Measurements from ENCODE around the gene NLRC5.

NLRC5 gene

GRCh38 chr16:56988948-56989945 is at the start of gene NLRC5:
NLRC5 (plus strand) TSS chr16:56989557; CDS start chr16:57020713, 31,156 bp downstream.
- H3K9me3 ChIP-seq (ENCODE audit: insufficient read depth, low read length) = no peaks in the 10 kb centered on the region
- no peak for TF ChIP-seq CTCF (IDR thresholded peaks at IDR 0.05; ENCODE audit: insufficient read depth, low read length, poor library complexity, severe bottlenecking)
- peak within 1 kb of the TSS; percentile 76 for H2AFZ ChIP-seq (ENCODE audit: low read depth, low read length, severe bottlenecking)
- no peaks in the 10 kb centered on the region for H3K9me2 ChIP-seq (replicated peaks; ENCODE audit: insufficient read depth, low read length)
- H3K4me3 ChIP-seq (ENCODE audit: insufficient read depth, low read length, poor library complexity, severe bottlenecking) = peak within 1 kb of the TSS; percentile 50
- H3K27ac ChIP-seq (ENCODE audit: low read depth, low read length) = no peak within 1 kb of the TSS
- no peaks in the 10 kb centered on the region for H4K20me1 ChIP-seq (ENCODE audit: low read depth, low read length)
- H3K4me2 ChIP-seq (ENCODE audit: low read depth, low read length, poor library complexity, severe bottlenecking) = peak within 1 kb of the TSS; percentile 62
- no peaks in the 10 kb centered on the region for H3F3A ChIP-seq (ENCODE audit: insufficient read depth)
- H3K79me2 ChIP-seq (ENCODE audit: insufficient read depth, low read length) = no peaks in the 10 kb centered on the region
- H3K9ac ChIP-seq (ENCODE audit: low read length) = peak within 1 kb of the TSS; percentile 45
- H3K36me3 ChIP-seq (ENCODE audit: low read length) = no peaks in the 10 kb centered on the region
- H3K27me3 ChIP-seq (ENCODE audit: low read length) = no peaks in the 10 kb centered on the region

GRCh38 chr16:56939801-56940200 is 49.6 kb upstream of the NLRC5 start:
- 0 out of 2 replicates have a peak overlapping the region, but pooled peaks have one; percentile 29 for H3K9ac ChIP-seq (ENCODE audit: low read length)
- peak overlapping the region; percentile 83 for H3K27ac ChIP-seq (ENCODE audit: low read depth, low read length)

GRCh38 chr16:56941092-56941491 is 48.3 kb upstream of the NLRC5 start:
- no peak overlapping the region for H2AFZ ChIP-seq (ENCODE audit: low read depth, low read length, severe bottlenecking)
- H3K9me2 ChIP-seq (replicated peaks; ENCODE audit: insufficient read depth, low read length) = no peaks in the 10 kb centered on the region
- TF ChIP-seq EZH2phosphoT487 (conservative IDR thresholded peaks at IDR 0.05; ENCODE audit: low read length) = no peak
- TF ChIP-seq CTCF (IDR thresholded peaks at IDR 0.05; ENCODE audit: insufficient read depth, low read length, poor library complexity, severe bottlenecking) = no peak
- no peak overlapping the region for H3K9ac ChIP-seq (ENCODE audit: low read length)
- H3F3A ChIP-seq (ENCODE audit: insufficient read depth) = peaks cover 84% of the 10 kb centered on the region
- peaks cover 14% of the 10 kb centered on the region; the same call in 1 of the 2 replicates for H4K20me1 ChIP-seq (ENCODE audit: low read depth, low read length)
- H3K4me3 ChIP-seq (ENCODE audit: insufficient read depth, low read length, poor library complexity, severe bottlenecking) = no peak overlapping the region
- H3K79me2 ChIP-seq (ENCODE audit: insufficient read depth, low read length) = peaks cover 30% of the 10 kb centered on the region
- peak overlapping the region; percentile 83 for H3K27ac ChIP-seq (ENCODE audit: low read depth, low read length)
- H3K9me3 ChIP-seq (ENCODE audit: insufficient read depth, low read length) = no peaks in the 10 kb centered on the region
- H3K36me3 ChIP-seq (ENCODE audit: low read length) = peaks cover 63% of the 10 kb centered on the region
- peak overlapping the region; percentile 50 for H3K4me2 ChIP-seq (ENCODE audit: low read depth, low read length, poor library complexity, severe bottlenecking)
- no peaks in the 10 kb centered on the region for H3K27me3 ChIP-seq (ENCODE audit: low read length)

More at GRCh38 chr16:56939801-56940200, 49.6 kb upstream of the NLRC5 start:
- TF ChIP-seq CTCF (IDR thresholded peaks at IDR 0.05; ENCODE audit: insufficient read depth, low read length, poor library complexity, severe bottlenecking) = no peak
- TF ChIP-seq EZH2phosphoT487 (conservative IDR thresholded peaks at IDR 0.05; ENCODE audit: low read length) = no peak
- H3K36me3 ChIP-seq (ENCODE audit: low read length) = peaks cover 74% of the 10 kb centered on the region
- H3F3A ChIP-seq (ENCODE audit: insufficient read depth) = peaks cover 88% of the 10 kb centered on the region
- peak overlapping the region; percentile 50 for H3K4me2 ChIP-seq (ENCODE audit: low read depth, low read length, poor library complexity, severe bottlenecking)
- H3K79me2 ChIP-seq (ENCODE audit: insufficient read depth, low read length) = peaks cover 42% of the 10 kb centered on the region
- no peaks in the 10 kb centered on the region for H3K9me2 ChIP-seq (replicated peaks; ENCODE audit: insufficient read depth, low read length)
- H3K27me3 ChIP-seq (ENCODE audit: low read length) = no peaks in the 10 kb centered on the region
- peaks cover 26% of the 10 kb centered on the region; the same call in 1 of the 2 replicates for H4K20me1 ChIP-seq (ENCODE audit: low read depth, low read length)
- no peaks in the 10 kb centered on the region for H3K9me3 ChIP-seq (ENCODE audit: insufficient read depth, low read length)
- no peak overlapping the region for H3K4me3 ChIP-seq (ENCODE audit: insufficient read depth, low read length, poor library complexity, severe bottlenecking)
- H2AFZ ChIP-seq (ENCODE audit: low read depth, low read length, severe bottlenecking) = no peak overlapping the region
